Right atrium auricular region (tissue), 2 donors: ENCODE data around the gene TMEM185B. TPM values are rescaled to one million over a fixed set of nuclear protein-coding genes. Genes with fewer than 3 reads are reported as not detected.

Experiments used
- DNase-seq: peaks from one replicate; pipeline ENCODE4 v3.0.0-alpha.2; 2019; ENCODE audit warnings: low spot score
- H3K27ac ChIP-seq, 2 donors: fragments of 200-600 bp; sonication (generic); 1 replicate in 1 of 2; 2 replicates in 1 of 2; pipeline ENCODE4 v1.5.1; 2016 to 2019
- H3K27me3 ChIP-seq, 2 donors: fragments of 200-600 bp; sonication (generic); one replicate each; pipeline versions ENCODE4 v1.5.1 to v1.6.0; 2017 to 2019
- H3K36me3 ChIP-seq: fragments of 200-600 bp; sonication (generic); one replicate; pipeline ENCODE4 v1.5.1; 2016
- H3K4me1 ChIP-seq, 2 donors: fragments of 200-600 bp; sonication (generic); one replicate each; pipeline versions ENCODE4 v1.5.1 to v1.6.0; 2017 to 2019
- H3K4me3 ChIP-seq, 2 donors: fragments of 200-600 bp; sonication (generic); 1 replicate in 1 of 2; 2 replicates in 1 of 2; pipeline ENCODE4 v1.5.1; 2017 to 2019; ENCODE audit warnings: mild to moderate bottlenecking in 1 of 2, moderate library complexity in 1 of 2
- H3K9me3 ChIP-seq, 2 donors: fragments of 200-600 bp; sonication (generic); one replicate each; pipeline ENCODE4 v1.5.1; 2019
- CTCF ChIP-seq, 2 donors: fragments of 200-600 bp; sonication (generic); IDR thresholded peaks; one replicate each; pipeline ENCODE4 v1.5.1; 2019; ENCODE audit warnings: antibody characterized with exemption in 2 of 2
- total RNA-seq, 2 donors: library from RNA; depleted of rRNA; stranded (reverse); fragments of >200 nt; gene quantifications; one replicate each; pipeline ENCODE4 v1.1.0, GENCODE V29; 2016

The TMEM185B gene
- total RNA-seq, 2 donors from 2014 or later = 31.8 to 33.2 TPM

- no peak for DNase-seq
- Histone ChIP-seq H3K27me3 (no peaks in the 10 kb centered on the region), H3K9me3 (peaks cover 0 to 36% of the 10 kb centered on the region in 2 donors), H3K36me3 (no peaks in the 10 kb centered on the region), H3K4me3 (no peak overlapping the region), H3K27ac (no peak overlapping the region), H3K4me1 (no peaks in the 10 kb centered on the region)
- TF ChIP-seq CTCF (IDR thresholded peaks at IDR 0.05) = no peak
These were observed 30.9 kb downstream of the TMEM185B start for GRCh38 chr2:120192280-120192679.

- Histone ChIP-seq H3K36me3 (no peaks in the 10 kb centered on the region), H3K27ac (no peak overlapping the region), H3K9me3 (peaks cover 0 to 18% of the 10 kb centered on the region in 2 donors), H3K27me3 (no peaks in the 10 kb centered on the region), H3K4me1 (no peaks in the 10 kb centered on the region), H3K4me3 (no peak overlapping the region)
- no peak for TF ChIP-seq CTCF (IDR thresholded peaks at IDR 0.05)
- no peak for DNase-seq
These were observed 34.0 kb downstream of the TMEM185B start for GRCh38 chr2:120189189-120189588.

GRCh38 chr2:120182019-120182560, 41.1 kb downstream of the TMEM185B start:
- H3K9me3 ChIP-seq = no peaks in the 10 kb centered on the region
- no peaks in the 10 kb centered on the region for H3K36me3 ChIP-seq
- H3K4me3 ChIP-seq = no peak overlapping the region
- H3K27ac ChIP-seq = no peak overlapping the region
- no peak for TF ChIP-seq CTCF (IDR thresholded peaks at IDR 0.05)
- no peaks in the 10 kb centered on the region for H3K4me1 ChIP-seq
- H3K27me3 ChIP-seq = no peaks in the 10 kb centered on the region
- no peak for DNase-seq

- no peak for TF ChIP-seq CTCF (IDR thresholded peaks at IDR 0.05)
- Histone ChIP-seq H3K9me3 (no peaks in the 10 kb centered on the region), H3K4me1 (no peaks in the 10 kb centered on the region), H3K27ac (no peak overlapping the region), H3K36me3 (no peaks in the 10 kb centered on the region), H3K27me3 (no peaks in the 10 kb centered on the region), H3K4me3 (no peak overlapping the region)
- no peak for DNase-seq
These were observed 43.1 kb downstream of the TMEM185B start for GRCh38 chr2:120180066-120180465.

GRCh38 chr2:120179396-120179795, 43.8 kb downstream of the TMEM185B start:
- no peak overlapping the region for H3K27ac ChIP-seq
- no peaks in the 10 kb centered on the region for H3K36me3 ChIP-seq
- H3K27me3 ChIP-seq = no peaks in the 10 kb centered on the region
- no peak for DNase-seq
- H3K9me3 ChIP-seq = no peaks in the 10 kb centered on the region
- H3K4me3 ChIP-seq = no peak overlapping the region
- no peaks in the 10 kb centered on the region for H3K4me1 ChIP-seq
- no peak for TF ChIP-seq CTCF (IDR thresholded peaks at IDR 0.05)

GRCh38 chr2:120177973-120178372, 45.2 kb downstream of the TMEM185B start:
- no peaks in the 10 kb centered on the region for H3K27me3 ChIP-seq
- no peak for DNase-seq
- no peak for TF ChIP-seq CTCF (IDR thresholded peaks at IDR 0.05)
- H3K4me1 ChIP-seq = no peaks in the 10 kb centered on the region
- no peaks in the 10 kb centered on the region for H3K36me3 ChIP-seq
- no peaks in the 10 kb centered on the region for H3K9me3 ChIP-seq
- no peak overlapping the region for H3K4me3 ChIP-seq
- H3K27ac ChIP-seq = no peak overlapping the region
